ENCODE data around the gene RAP2B.
"Not testable (repeated sequence)": the region's sequence is repeated elsewhere in the genome, so short reads cannot be mapped to it uniquely, and the experiment has no call there.

The RAP2B gene

DNA sequence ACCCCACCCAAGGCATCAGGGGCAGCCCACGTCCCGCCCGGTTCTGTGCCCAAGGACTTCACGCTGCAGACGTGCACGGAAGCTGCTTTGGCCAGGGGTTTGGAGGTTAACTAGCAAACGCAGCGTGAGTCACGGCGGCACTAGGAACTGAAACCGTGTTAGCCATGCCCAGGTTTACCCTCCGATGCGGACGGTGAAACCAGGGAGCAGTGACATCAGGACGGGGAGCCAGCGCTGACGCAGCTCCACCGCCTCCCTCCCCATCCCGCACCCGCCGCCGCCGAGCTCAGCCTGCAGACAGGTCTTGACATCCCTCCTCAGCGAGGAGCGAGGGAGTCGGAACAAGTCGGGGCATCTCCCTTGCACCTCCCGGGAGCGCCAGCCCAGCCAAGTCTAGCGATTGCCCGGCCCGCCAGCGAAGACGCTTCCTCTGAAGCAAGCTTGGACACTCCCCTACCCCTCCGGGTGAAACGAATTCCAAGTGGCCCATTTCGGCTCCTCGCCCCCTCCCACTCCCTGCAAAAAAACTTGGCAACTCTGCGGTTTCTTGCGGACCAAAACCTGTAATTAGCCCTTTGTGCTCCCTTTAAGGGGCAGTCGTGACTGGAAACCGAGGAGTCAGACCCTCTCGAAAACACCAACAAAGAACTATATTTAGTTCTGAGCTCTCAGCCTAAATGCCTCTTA is 1.4 kb upstream of the RAP2B start:
- peak; percentile 27 for DNase-seq

DNA sequence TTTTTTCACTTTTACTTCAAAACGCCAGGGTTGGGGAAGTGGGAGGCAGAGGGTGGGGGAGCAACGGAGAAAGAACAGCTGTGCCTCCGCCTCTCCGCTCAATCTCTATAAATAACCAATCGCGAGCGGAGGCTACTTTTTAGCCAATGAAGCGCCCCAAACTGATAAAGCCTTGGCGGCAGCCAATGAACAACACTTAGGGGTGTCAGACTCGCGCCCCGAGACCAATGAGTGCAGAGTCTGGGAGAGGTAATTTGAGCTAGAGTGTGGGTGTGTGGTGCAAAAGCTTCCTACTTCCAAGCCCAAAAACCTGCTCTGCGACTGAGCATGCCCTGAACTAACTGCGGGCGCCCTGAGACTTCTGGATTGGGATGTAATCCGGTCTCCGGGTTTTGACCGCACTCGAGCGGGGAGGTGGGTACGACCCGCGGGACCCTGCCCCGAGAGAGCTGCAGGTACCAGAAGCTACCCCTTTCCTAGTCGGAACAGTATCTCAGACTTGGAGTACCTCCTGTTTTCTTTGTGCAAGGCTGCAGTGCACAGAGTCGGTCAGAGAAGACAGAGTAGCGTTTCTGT is 800 bp upstream of the RAP2B start:
- DNase-seq: peak; percentile 99

DNA sequence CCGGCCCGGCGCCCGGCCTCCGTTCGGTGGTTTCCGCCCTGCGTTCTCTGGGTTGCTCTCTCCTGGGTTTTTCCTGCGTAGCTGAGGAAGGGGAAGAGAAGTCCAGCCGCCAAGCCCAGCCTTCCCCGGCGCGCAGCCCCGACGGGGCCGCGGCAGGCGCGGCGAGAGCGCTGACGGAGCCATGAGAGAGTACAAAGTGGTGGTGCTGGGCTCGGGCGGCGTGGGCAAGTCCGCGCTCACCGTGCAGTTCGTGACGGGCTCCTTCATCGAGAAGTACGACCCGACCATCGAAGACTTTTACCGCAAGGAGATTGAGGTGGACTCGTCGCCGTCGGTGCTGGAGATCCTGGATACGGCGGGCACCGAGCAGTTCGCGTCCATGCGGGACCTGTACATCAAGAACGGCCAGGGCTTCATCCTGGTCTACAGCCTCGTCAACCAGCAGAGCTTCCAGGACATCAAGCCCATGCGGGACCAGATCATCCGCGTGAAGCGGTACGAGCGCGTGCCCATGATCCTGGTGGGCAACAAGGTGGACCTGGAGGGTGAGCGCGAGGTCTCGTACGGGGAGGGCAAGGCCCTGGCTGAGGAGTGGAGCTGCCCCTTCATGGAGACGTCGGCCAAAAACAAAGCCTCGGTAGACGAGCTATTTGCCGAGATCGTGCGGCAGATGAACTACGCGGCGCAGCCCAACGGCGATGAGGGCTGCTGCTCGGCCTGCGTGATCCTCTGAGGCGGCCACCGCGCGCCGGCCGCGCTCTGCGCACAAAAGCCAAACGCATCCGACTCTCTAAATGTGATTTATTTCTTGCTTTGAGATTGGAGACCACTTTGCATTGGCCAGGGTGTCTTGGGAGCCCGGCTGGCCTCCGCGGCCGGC is 727 bp downstream of the RAP2B start:
- DNase-seq: no peak

DNA sequence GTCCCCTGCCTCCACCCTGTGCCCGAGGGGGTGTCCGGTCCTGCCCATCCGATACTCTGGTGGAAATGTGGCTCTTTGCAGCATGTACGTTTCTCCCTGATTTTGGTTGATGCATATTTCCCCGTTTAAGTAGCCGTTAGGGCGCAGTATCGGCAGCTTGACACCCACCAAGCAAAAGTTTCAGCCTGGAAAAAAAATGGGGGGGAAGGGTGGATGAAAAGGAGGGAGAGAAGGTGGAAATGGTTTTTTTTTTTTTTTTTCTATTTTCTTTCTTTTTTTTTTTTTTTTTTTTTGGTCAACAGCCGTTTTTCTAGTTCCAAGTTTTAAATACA is 1.3 kb downstream of the RAP2B start:
- DNase-seq: no peak

DNA sequence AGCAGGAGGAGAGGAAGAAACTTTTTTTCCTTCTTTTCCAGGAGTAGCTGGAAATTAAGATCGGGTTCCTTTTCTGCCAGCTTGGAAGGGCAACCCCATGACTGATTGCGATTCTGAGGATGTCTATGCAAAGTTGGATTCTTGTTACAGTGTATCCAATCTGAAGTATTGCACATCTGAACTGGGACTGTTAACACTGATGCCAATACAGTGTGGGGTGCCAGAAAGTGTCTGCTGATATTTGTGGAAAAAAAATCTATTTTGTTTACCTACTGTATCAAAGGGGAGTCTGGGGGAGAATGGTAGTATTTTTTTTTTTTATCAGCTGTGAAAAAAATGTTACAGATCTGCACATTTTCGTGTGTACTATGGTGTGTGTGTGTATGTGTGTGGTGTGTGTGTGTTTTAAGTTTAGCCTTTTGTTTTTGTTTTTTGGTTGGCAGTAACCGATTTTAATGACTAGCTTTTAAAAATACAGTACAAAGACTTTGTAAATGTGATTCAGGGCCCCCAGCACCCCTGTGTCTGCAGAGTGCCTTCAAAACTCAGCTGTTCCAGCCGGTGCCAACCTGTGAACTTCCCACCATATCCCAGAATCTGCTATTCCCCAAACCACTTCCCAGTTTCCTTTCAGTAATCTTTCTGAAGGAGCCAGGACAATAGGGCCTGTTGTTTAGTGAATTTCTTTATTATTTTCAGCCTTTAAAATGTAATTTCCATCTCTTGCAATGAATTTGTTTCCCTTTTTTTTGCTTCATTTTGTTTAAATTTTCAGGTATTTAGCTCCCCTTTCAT is 1.9 kb downstream of the RAP2B start:
- DNase-seq: no peak

DNA sequence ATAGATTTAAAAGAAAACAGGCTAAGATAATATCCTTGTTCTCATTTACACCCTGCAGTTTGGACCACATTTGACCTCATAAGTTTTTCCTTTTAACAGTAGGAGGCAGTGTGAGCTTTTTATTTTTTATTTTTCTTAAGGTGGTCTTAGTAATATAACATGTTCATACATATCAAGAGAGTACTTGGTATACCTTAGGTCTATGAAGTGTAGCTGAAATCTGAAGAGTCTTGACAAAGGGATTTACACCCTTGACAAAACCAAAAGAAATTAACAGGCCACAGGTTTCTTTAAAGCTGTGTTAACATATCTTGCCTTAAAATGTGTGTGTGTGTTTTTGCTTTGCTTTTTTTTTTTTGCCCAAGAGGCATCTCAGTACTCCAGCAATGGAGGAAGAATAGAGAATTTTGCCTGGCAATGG is 3.2 kb downstream of the RAP2B start:
- no peak for DNase-seq

DNA sequence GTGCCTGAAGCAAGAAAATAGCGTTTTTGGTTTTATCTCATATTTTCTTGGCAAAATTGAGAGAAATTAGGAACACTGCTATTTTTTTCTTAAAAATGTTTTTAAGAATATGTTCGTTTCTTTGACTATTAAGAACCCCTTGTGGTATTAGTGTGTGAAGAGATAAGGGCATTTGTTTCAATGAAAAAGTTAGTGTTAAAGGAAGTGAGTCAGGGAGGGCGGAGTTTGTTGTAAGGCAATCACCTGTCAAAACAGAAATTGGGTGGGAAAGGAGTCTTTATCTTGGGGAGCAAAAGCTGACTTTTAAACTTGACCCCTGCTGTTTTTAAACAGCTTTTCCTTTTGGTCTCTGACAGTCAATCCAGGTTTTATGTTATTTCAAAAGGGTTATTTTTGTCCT is 4.2 kb downstream of the RAP2B start:
- no peak for DNase-seq

DNA sequence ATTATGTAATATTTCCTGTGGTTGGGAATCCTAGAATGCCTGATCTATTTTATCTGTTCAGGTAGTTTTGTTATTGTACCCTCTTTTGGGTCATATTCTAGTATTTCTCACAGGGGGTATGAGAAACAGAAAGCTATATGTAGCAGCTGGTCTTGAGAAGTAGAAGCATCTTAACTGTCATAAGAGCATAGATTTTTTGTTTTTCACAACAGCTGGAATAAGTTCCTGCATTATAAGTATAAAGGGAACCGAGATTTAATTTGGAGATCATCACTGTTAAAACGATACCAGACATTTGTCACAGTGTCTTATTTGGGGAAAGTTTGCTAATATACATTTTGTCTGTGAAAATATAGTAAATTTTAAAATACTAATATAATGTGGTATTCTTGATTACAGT is 4.8 kb downstream of the RAP2B start:
- DNase-seq: no peak

DNA sequence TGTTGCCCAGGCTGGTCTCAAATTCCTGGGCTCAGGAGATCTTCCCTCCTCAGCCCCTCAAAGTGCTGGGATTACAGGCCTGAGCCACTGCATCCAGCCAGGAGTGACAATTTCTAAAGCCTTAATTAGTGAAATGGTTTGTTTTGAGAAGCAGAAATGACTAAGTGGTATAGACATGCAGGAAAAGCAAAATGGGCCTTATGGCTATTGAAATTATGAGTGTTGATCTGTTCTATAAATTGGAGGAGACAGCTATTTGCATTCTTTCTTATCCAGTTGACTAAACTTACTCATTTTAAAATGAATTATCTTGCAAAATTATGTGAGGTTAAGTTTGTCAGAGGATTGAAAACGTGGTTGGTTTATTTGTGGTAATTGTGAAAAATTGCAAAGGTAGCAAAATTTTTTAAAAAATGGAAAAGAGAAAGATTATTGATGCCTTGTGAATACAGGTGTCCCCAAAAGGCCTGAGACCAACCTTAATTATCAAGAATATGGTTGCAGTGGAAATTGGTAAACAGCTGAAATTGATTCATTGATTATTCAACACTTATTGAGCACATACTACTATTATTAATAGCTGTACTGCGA is 7.9 kb downstream of the RAP2B start:
- DNase-seq: no peak

DNA sequence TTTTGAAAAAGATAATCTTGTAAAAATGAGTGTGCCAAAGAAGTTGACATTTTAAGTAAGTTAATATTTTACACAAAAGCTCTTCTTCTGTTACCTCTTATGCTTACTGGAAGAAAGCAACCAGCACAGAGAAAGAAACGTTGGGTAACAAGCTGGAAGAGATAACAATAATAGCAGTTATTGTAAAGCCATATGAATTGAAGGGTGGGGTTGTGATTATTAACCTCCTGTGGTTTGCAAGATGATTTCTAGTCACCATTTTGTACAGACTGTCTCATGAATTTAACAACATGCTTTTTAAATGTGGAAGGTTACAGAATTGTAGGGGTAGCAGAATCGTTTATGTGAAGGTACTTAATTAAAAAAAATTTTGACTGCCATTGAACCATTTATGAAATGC is 9.2 kb downstream of the RAP2B start:
- no peak for DNase-seq

DNA sequence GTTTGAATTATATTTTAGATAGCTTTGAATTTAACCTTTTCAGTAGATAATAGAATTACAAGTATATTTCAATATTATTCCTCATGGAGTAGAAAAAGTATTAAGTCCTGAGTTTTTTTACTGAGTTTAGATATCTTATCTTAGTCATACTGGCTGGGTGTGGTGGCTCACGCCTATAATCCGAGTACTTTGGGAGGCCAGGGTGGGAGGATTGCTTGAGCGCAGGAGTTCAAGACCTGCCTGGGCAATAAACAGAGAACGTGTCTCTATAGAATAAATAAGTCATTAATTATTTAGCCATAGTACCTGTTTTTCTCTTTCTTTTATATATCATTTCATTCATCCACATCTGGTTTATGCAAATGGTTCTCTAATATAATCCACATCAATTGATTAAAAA is 9.9 kb downstream of the RAP2B start:
- DNase-seq: no peak

DNA sequence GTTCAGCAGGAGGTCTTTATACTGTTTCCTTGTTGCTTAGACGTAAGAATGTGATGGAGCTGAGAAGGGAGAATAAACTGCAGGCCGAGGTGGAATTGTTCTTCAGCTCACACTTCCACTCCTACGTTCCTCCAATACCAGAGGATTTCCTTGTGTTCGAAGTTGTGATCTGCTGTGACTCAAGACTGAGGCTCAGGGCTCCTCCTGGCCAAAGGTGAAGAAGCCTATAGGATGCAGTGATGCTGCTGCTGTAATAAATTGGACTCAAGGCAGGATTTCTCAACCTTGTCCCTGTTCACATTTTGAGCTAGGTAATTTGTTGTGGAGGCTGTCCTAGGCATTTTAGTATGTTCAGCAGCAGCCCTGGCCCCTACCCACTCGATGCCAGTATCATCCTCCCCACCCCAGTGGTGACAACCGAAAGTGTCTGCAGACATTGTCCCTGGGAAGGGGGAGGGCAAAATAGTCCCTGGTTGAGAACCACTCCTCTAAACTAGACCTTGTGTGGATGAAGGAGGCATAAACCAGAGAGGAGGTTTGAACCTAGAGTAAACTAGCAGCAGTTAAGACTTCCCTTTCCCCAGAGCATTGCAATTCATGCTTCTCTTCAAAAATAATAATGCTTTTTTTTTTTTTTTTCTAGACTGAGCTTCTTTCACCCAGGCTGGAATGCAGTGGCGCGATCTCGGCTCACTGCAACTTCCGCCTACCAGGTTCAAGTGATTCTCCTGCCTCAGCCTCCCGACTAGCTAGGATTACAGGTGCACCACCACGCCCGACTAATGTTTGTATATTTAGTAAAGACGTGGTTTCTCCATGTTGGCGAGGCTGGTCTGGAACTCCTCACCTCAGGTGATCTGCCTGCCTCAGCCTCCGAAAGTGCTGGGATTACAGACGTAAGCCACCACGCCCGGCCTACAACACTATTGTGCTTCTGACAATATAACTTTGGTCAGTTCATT is 11.1 kb downstream of the RAP2B start:
- DNase-seq: no peak

DNA sequence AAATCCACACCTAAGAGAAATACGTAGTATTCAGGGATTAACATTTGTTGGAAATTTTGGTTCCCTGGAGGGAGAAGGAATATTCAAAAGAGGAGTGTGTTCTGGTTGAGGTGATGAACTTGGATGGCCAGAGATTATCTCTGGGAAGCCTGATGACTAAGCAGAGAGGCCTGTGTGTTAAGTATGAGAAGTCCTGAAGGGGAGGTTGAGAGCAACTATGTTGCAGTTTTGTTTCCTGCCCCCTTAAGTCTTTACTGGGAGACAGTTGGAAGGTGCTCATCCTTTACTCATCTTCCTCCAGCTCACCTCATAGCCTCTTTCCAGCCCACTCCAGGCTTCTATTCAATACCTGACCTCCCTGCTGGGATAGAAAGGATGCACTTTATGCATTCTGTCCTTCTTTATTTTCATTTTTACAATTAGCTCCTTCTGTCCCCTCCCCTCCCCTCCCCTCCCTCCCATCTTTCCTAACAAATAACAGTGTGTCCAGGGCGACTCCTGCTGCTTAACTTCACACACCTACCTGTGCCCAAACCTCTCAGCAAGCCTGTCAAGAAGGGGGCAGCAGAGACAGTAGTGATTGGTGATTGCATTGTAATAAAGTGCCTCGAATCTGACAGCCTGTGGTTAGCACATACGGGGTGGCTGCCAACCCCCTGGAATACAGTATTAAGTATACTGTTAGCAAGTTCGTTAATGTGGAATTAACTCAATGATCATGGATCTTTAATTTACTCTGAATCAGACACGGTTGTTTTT is 11.9 kb downstream of the RAP2B start:
- DNase-seq: no peak

DNA sequence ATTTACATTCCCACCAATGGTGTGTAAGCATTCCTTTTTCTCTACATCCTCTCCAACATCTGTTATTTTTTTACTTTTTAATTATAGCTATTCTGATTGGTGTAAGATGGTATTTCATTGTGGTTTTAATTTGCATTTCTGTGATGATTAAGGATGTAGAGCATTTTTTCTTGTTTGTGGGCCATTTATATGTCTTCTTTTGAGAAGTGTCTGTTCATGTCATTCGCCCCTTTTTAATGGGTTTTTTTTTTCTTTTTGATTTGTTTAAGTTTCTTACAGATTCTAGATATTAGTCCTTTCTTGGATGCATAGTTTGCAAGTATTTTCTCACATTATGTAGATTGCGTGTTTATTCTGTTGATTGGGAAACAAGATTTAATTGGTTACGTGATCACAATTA is 14.2 kb downstream of the RAP2B start:
- DNase-seq: no peak

DNA sequence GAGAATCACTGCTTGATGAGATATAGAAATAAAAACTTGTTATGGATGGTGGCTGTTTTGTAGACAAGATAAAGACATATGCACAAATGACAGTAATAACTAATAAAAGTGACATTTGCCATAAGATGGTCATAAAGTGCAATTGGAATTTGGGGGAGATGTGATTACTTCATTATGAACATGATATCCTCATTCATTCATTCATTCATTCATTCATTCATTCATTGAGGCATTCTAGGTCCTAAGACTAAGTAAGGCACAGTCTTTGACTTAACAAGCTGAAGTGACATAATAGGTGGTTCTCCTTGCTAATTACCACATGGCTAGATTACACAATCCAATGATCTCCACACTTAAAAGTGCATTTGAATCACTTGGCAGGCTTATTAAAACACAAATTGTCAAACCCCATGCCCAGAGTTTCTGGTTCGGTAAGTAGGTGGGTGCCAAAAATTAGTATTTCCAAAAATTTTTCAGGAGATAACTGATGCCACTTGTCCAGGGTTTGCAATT is 18.9 kb downstream of the RAP2B start:
- no peak for DNase-seq

DNA sequence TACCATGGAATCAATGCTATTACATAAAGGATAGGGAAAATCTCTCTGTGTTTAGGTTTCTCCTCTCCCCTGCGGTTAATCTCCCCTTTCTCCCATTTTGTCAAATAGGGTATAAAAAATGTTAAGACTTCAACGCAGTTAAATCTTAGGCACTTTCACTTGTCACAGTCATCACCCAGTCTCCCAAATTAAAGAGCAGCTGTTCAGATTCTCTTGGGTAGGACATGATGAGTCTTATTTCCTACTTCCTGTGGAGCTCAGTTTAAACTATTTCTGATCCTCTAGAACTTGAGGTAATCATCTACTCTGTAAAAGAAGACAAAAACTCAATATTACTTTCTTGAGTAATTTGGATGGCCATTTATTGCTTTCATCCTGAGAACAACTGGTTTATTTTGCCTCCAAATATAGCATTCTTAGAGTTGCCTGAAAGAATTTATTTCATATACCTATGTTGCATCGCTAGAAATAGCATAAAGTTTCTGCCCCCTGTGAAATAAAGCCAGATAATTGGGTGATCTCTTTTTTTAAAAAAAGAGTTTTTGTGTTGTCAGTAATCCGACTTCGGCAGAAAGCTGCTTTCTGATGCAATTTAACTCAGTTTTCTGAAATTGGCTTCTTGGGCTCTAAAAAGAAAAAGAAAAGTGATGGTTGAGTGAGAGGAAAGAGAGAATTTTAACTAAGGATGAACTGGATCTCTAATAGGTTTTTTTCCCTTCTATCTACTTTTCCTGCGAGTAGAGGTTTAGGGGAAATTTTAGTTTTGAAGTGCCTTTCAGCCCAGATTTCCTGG is 20.7 kb downstream of the RAP2B start:
- DNase-seq: no peak

DNA sequence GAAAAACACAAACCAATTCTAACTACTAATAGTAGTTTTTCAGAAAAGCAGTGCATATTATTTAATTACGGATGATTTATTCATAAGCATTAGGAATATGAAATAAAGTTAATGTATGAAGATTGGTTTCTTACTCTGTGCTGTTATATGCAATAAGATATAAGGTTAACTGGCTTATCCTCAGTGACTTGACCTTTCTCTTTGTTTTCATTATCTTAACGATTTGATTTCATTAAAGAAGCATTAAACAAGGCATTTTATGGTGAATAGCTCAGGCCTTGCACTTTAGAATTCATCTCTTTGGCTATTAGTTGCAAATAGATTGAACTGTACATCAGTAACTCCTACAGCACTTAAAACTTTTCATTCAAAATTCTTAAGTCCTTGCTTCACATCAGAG is 28.9 kb downstream of the RAP2B start:
- no peak for DNase-seq

DNA sequence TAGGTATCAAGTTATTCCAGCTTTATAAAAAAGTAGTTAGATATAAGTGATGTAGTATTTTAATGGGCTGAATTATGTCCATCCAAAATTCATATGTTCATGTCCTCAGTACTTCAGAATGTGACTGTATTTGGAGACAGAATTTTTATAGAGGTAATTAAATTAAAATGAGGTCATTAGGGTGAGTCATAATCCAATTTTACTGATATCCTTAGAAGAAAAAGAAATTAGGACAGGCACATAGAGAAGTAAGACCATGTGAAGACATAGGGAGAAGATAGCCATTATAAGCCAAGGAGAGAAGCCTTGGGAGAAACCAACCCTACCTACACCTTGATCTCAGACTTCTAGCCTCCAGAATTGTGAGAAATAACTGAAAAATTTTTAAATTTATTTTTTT is 30.3 kb downstream of the RAP2B start:
- no peak for DNase-seq

DNA sequence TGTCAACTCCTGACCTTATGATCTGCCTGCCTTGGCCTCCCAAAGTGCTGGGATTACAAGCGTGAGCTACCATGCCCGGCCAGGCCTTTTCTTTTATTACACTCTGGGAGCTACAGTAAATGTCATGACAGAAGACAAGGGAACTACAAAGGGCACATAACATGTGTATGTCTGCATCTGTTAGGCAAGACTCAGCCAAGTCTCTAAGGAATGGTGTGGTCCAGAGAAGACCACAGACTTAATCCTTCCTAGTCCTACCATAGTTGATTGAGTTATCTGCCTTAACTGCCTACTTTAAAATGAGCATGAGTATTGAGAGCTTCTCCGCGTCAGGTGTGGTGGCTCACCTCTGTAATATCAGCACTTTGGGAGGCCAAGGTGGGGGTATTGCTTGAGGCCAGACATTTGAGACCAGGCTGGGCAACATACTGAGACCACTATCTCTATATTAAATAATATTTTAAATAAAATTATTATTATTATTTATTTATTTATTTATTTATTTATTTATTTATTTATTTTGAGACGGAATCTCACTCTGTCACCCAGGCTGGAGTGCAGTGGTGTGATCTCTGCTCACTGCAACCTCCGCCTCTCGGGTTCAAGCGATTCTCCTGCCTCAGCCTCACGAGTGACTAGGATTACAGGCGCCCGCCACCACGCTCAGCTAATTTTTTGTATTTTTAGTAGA is 31.9 kb downstream of the RAP2B start:
- DNase-seq: not testable (repeated sequence)
